Endothelial cell of hepatic sinusoid (primary cell): ENCODE measurements around the gene SLC35D2.
"Not testable (repeated sequence)": the region's sequence is repeated elsewhere in the genome, so short reads cannot be mapped to it uniquely, and the experiment has no call there.

Source experiments
- in situ Hi-C: cut with HindIII; loops from 2 replicates; pipeline ENCODE4 v1.10.0; 2017; ENCODE audit warnings: low sequenced_read_pairs

SLC35D2 gene

GRCh38 chr9:96400132-96400910 lies 16.8 kb upstream of the SLC35D2 start:
- in situ Hi-C loops = no loop called here

GRCh38 chr9:96399325-96399633 lies 15.8 kb upstream of the SLC35D2 start:
- in situ Hi-C loops = no loop called here

- in situ Hi-C loops = no loop called here
Observed at GRCh38 chr9:96398582-96399324, 15.2 kb upstream of the SLC35D2 start.

- in situ Hi-C loops = no loop called here
Observed at GRCh38 chr9:96395964-96396363, 12.5 kb upstream of the SLC35D2 start.

GRCh38 chr9:96394832-96395496 lies 11.5 kb upstream of the SLC35D2 start:
- in situ Hi-C loops = no loop called here

- in situ Hi-C loops = no loop called here
Observed at GRCh38 chr9:96392263-96392662, 8.8 kb upstream of the SLC35D2 start.

GRCh38 chr9:96391021-96391765 lies 7.7 kb upstream of the SLC35D2 start:
- in situ Hi-C loops = no loop called here

- in situ Hi-C loops = no loop called here
Observed at GRCh38 chr9:96388144-96388543, 4.6 kb upstream of the SLC35D2 start.

GRCh38 chr9:96386157-96386556 lies 2.6 kb upstream of the SLC35D2 start:
- in situ Hi-C loops = no loop called here

- in situ Hi-C loops = no loop called here
Observed at GRCh38 chr9:96382839-96383164, 709 bp downstream of the SLC35D2 start.

- in situ Hi-C loops = no loop called here
Observed at GRCh38 chr9:96382175-96382574, 1.3 kb downstream of the SLC35D2 start.

- in situ Hi-C loops = no loop called here
Observed at GRCh38 chr9:96381696-96382095, 1.8 kb downstream of the SLC35D2 start.

- in situ Hi-C loops = no loop called here
Observed at GRCh38 chr9:96381125-96381524, 2.4 kb downstream of the SLC35D2 start.

GRCh38 chr9:96379461-96379860 lies 4.0 kb downstream of the SLC35D2 start:
- in situ Hi-C loops = no loop called here

GRCh38 chr9:96378187-96378586 lies 5.3 kb downstream of the SLC35D2 start:
- in situ Hi-C loops = no loop called here

GRCh38 chr9:96376891-96377874 lies 6.3 kb downstream of the SLC35D2 start:
- in situ Hi-C loops = no loop called here

- in situ Hi-C loops = not testable (repeated sequence)
Observed at GRCh38 chr9:96375507-96375906, 8.0 kb downstream of the SLC35D2 start.

- in situ Hi-C loops = no loop called here
Observed at GRCh38 chr9:96367943-96368342, 15.6 kb downstream of the SLC35D2 start.

GRCh38 chr9:96363175-96363967 lies 20.1 kb downstream of the SLC35D2 start:
- in situ Hi-C loops = no loop called here
